HG03442 (cell line): ENCODE data around the gene ZNF662.
"Not testable (repeated sequence)": the region's sequence is repeated elsewhere in the genome, so short reads cannot be mapped to it uniquely, and the experiment has no call there.

ENCODE experiments used
- ATAC-seq: cut with Tn5 transposase; IDR thresholded peaks from one replicate; pipeline ENCODE4 v1.9.1; 2021; ENCODE audit warnings: mild to moderate bottlenecking, moderate library complexity; ENCODE audit not compliant: unreplicated experiment

Gene ZNF662

DNA sequence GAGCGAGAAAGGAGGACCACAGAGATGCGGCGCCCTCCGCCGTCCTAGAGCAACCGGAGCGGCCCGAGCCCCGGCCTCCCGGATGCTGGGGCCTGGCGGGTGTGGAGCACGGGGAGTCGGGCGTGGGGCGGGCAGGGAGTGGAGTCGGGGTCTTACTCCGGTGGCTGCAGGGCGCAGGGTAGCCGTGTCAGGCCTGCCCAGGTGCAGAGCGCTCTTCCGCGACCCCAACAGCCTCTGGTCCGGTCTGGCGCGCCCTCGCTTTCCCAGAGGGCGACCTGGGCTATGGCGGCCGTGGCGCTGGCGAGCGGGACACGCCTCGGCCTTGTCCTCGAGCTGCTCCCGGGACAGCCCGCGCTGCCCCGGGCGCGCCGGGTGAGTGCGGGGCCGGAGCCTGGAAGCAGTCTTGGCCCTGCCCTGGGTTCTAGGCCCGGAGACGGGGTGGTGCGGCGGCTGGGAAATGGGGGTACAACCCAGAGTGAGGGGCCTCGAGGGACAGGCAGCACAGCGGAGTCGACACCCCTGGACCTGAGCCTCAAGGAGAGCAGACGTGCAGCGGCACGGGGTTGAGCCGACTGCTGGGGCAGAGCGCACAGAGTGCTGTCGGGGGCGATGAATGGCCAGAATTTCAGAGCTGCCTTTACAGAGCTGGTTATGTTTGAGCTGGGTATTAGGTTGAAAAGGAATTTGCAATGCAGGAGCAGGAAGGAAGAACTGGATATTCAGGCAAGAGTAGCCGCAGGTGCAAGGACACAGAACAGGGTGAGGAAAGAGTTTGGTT, at the start of gene ZNF662:
Gene ZNF662 (plus strand): TSS at position 73 of the 778 bp plus-strand sequence. CDS start 1,973 bp downstream, outside the sequence.
- no peak for ATAC-seq

DNA sequence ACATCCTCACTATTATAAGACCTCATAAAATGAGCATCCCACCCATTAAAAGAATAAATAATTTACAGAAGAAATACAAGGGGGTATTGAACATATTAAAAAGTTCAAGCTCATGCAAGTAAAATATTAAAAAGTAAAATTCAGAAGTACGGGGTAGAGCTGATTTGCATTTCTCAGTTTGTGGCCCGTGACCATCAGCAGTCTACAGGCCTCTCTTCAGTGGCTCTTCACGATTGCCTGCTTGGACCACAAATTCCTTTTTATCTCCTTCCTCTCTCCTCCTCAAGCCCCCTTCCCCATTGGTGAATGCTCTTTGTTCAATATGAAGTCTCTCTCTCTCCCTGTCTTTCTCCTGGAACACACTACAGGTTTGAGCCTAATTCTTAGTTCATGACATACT, 49.4 kb upstream of the ZNF662 start:
- no peak for ATAC-seq

DNA sequence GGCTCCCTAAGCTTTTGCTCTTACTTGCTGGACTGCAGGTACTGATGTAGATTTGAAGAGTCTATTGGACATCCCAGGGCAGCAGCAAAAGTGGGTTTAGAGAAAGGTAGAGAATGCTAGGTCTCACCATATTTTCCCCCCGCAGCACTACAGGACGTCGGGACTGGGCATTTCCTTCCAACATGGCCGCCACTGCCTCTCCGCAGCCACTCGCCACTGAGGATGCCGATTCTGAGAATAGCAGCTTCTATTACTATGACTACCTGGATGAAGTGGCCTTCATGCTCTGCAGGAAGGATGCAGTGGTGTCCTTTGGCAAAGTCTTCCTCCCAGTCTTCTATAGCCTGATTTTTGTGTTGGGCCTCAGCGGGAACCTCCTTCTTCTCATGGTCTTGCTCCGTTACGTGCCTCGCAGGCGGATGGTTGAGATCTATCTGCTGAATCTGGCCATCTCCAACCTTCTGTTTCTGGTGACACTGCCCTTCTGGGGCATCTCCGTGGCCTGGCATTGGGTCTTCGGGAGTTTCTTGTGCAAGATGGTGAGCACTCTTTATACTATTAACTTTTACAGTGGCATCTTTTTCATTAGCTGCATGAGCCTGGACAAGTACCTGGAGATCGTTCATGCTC, 41.5 kb upstream of the ZNF662 start:
- ATAC-seq = no peak

DNA sequence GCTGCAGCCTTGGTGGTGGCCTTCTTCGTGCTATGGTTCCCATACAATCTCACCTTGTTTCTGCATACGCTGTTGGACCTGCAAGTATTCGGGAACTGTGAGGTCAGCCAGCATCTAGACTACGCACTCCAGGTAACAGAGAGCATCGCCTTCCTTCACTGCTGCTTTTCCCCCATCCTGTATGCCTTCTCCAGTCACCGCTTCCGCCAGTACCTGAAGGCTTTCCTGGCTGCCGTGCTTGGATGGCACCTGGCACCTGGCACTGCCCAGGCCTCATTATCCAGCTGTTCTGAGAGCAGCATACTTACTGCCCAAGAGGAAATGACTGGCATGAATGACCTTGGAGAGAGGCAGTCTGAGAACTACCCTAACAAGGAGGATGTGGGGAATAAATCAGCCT, 40.7 kb upstream of the ZNF662 start:
- ATAC-seq = no peak

DNA sequence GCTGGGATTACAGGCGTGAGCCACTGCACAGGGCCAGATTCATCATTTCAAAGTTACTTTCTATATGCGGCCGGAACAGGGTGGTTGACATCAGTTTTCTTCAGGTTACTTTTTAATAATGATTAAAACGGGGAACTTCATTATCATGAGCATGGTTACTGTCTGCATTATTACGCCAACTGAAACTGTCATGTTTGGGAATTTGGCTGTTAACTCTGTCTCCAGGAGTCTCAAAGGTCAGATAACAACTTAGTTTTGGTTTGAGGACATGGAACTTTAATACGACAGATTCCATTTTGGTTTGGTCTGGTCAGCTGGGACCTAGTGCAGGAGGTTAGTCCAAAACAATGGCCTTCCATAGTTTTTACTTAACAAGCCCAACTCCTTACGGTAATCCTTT, 38.8 kb upstream of the ZNF662 start:
- no peak for ATAC-seq

DNA sequence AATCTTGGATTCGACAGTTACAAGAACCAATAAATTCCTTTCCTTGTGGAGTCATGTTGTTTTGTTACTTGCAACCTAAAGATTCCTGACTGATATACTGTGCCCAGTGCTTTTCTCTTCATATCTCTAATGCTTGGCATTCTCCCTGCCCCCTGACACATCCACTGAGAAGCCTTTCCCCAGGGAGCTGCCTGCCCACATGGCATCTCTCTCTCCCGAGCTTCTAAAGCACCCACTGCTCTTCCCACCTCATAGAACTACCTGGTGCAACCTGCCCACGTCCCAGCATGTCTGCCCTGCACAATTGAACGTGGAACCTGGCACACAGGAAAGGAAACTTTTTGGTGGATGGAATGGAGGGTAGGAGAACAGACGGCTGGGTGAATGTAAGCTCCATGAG, 37.1 kb upstream of the ZNF662 start:
- ATAC-seq = no peak

DNA sequence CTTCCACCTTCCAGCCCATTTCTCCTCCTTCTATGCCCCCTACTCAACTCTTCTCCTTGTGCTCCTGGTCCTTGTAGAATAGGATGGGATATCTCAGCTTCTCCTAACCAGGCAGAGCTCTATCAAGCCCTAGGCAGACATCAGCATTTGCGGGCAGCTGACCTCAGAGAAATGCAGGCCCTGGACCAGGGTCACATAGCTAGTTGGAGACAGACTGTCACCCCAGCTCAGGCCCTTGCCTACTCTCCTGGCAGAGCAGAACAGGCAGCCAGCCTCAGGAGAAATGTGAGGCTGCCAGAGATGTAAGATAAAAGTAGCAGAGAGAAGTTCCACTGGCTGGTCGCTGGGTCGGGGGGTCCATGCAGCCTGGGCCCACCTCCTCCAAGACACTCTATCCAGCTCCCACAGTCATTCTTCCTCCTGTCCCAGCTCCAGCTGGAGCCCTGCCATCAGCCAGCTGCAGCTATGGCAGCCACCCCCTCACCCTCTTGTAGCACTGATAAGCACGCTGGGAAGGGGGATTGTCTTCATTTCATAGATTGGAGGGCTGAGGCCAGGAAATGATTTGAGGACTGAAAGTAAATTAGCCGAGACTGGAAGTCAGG, 34.2 kb upstream of the ZNF662 start:
- no peak for ATAC-seq

DNA sequence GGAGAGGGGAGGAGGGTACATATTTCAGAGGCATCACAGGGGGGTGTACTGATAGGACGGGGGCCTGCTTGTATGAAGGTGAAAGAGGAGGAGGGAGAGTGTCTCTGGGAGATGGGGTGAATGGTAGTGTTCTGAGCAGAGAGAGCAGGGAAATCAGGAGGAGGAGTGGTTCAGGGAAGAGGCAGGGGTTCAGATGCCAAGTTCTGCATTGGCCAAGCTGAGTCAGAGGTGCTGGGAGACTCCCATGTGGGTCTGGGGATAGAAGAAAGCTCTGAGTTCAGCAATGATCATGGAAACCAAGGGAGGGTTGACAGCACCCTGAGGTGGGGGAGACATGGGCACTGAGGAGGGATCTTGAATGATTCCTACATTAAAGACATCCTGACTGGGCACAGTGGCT, 33.2 kb upstream of the ZNF662 start:
- no peak for ATAC-seq

DNA sequence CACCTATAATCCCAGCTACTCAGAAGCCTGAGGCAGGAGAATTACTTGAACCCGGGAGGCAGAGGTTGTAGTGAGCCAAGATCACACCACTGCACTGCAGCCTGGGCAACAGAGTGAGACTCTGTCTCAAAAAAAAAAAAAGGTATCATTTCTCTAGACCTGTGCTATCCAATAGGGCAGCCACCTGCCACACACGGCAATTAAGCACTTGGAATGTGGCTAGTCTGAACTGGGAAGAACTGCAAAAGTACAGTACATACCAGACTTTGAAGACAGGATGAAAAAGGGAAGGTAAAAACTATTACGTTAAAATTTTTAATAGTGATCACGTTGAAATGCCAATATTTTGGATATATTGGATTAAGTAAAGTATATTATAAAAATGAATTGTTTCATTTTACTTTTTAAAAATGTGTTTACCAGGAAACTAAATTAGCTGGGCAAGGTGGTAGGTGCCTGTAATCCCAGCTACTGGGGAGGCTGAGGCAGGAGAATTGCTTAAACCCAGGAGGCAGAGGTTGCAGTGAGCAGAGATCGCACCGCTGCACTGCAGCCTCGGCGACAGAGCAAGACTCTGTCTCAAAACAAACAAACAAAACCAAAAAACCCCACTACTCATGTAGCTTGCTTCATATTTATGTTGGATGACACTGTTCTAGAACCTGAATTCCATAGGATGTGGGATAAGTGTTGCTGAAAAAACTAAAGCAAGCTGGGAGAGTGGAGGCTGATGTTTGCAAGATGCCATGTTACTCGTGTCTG, 32.5 kb upstream of the ZNF662 start:
- ATAC-seq = no peak

DNA sequence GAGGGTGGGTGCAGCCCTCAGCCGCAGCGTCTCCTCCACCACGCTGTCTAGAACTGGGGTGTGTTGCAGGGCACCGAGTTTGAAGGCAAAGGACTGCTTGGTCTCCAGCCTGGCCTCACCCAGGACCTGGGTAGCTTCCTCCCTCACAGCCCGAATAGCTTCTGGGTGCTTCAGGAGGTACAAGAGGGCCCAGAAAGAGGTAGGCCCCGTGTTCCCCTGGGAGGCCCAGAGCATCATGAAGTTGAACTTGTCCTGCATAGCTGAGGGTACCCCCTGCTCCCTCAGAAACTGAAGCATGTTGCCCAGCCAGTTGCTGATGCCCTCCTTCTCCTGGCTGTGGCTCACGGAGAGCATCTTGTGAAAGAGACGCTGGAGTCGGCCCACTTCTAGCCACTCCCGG, 31.2 kb upstream of the ZNF662 start:
- no peak for ATAC-seq

DNA sequence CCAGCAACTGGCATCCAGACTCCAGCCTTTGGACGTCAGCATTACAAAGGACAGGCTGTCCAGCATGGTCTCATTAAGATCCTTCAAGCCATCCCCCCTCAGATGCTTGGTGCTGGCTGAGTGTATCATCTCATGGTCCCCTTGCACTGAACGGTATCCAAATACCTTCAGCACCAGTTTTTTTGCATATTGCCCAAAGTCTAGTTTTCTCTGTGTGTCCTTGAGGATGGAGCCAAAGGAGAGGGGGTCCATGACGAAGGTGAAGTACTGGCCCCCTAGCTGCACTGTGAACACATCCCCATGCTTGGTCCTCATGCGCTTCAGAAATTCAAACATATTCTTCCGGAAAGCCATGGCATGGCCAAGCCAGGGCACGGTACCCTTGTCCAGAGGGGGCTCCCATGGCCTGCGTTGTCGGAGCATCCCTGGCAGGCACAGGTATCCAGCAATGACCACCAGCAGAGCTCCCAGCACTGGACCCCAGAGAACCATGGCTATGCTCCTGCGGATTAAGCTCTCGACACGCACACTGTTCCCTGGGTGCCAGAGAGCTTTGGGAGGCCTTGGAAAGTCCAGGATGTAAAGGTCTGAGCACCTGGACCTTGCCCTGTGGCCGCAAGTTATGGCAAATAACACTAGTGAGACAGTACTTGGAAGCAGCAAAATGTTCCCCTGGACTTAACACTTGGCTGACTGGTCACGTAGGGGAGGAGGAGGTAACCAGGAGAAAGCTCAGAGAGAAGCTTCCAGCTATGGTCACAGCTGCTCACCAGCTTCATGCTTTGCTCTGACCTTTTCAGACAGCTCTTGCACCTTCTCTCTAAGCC, 30.4 kb upstream of the ZNF662 start, which contains the start of gene CYP8B1:
Gene CYP8B1 (minus strand): TSS at position 555 of the 827 bp plus-strand sequence. CDS start 63 bp downstream, at position 492.
- ATAC-seq = no peak

DNA sequence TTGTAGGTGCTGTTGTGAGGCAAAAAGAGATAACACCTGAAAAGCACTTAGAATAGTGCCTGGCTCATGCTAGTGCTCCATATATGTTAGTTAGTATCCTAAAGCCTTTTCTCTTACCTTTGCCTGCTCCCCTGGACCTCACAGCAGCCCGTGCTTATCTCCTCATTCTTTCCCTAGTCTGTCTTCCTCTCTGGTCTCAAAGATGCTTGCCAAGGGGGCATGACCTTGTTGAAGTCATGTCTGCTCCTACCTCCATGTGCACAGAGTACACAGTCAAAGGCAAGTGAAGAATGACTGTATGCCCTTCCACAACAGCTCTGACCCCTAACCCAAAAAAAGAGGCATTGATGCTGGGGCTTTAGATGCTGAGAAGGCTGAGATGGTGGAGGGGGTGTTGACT, 29.5 kb upstream of the ZNF662 start:
- no peak for ATAC-seq

DNA sequence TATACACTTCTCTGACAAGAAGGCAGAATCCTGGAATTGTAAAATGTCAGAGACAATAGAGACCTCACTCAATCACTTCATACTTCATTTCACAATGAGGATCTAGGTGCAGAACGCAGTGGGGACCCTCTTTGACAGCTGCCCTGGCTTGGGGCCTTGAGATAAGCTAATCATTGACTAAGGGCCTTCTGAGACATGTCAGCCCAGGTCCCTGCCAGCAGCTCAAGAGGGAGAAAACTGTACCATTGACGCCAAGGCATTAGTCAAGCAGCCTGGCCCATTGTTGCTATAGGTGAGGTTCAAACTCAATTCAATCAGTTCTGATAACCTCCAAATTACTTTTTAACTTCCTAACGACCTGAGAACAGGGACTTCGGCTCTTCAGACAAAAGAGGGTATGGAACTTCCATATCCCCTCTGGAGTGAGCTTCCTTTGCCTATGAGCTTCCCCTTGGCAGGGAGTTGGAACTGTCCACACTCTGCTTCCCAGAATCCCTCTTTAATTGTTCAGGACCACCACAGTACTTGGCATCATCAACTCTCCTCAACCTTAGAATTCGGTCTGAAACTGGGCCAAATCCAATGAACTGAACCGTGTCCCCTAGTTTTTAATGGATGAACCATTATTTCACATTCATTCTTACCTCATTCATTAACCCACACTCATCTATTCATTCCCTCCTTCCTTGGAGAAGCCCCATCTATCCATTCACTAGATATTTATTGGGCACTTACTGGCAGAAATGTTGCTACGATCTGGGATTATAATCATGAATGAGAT, 28.8 kb upstream of the ZNF662 start:
- no peak for ATAC-seq

DNA sequence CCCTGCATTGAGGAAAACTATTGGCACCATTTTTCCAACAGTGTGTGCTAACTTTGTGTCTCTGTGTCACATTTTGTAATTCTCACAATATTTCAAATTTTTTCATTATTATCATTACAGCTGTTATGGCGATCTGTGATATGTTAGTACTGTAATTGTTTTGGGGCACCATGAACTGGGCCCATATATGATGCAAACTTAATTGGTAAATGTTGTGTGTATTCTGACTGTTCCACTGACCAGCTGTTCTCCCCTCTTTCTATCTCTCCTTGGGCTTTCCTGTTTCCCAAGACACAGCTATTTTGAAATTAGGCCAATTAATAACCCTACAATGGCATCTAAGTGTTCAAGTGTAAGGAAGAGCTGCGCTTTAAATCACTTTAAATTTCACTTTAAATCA, 28.1 kb upstream of the ZNF662 start:
- no peak for ATAC-seq

DNA sequence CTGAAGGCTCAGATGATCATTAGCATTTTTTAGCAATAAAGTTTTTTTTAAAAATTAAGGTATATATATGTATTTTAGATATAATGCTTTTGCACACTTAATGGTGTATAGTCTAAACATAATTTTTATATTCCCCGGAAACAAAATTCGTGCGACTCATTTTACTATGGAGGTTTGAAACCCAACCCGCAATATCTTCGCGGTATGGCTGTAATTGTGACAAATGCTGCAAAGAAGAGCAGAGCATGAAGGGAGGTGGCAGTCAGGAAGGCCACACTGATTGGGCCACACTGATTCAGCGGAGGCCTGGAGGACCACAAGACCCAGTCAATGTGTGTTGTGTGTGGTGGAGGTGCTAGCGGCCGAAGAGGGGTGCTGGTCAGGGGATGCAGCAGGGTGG, 25.8 kb upstream of the ZNF662 start:
- no peak for ATAC-seq

DNA sequence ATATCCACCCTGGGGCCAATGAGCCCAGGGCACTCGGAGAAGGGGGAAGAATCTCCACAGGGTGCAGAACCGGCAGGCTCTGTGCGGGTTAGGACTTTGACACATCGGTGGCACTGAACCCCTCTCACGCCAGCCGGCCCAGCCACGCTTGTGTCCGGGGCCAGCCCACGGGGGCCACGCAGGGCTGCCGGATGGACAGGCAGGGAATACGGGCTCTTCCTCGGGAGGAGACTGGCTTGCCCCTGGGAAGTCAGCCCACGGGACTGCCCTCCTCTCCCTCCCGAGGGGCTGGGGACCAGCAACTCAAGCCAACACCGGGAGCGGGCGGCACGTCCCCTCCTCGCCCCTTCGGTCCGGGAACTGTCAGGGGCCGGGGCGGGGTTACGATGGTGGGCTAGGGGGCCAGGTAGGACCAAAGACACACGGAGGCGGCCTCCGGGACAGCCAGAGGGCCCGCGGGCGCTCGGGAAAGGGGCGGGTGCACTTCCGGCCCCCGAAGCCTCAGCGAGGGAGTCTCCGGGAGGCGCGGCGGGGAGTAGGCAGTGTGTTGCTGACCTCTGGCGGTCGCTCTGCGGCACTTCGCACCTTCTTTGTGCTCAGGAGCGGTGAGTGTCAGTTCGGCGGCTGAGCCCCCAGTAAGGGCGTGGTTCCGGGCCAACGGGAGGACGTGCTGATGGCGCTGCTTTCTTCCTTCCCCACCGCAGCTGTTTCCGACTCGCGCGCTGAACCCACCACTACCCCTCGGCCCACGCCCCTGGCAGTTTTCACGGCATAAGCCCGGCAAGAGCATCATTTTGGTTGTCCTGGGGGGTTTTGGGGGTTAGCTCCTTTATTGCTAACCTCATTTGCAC, 25.1 kb upstream of the ZNF662 start:
- peak; percentile 98 for ATAC-seq

DNA sequence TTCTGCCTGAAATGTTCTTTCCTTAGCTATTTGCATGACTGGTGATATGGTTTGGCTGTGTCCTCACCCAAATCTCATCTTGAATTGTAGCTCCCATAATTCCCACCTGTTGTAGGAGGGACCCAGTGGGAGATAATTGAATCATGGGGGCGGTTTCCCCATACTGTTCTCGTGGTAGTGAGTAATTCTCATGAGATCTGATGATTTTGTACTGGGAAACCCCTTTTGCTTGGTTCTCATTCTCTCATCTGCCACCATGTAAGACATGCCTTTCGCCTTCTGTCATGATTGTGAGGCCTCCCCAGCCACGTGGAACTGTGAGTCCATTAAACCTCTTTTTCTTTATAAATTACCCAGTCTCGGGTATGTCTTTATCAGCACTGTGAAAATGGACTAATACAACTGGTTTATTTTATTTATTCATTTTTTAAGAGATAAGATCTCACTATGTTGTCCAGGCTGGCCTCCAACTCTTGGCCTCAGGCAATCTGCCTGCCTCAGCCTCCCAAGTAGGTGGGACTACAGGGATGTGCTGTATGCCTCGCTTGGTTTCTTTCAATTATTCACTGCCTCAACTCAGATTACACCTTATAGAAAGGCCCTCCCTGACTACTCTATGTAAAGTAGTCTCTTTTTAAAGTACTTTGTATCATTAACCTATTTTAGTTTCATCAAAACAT, 22.6 kb upstream of the ZNF662 start:
- not testable (repeated sequence) for ATAC-seq

DNA sequence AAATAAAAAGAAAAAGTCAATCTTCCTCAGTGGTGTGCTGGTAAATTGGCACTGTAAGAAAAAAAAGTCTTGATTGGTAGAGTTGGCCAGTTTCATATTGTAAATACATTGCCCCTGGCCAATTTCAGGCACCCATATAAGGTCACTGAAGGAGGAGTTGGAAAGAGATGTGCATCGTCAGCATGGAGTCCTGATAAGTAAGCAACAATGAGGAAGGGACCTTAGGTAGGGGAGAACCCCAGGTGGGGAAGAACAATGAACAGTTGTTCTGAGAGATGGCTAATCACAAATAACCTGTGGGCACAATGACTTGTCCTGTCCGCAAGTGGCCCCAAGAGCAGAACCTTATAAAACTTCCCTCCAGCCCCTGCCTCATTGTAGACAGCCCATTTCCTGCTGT, 21.6 kb upstream of the ZNF662 start:
- ATAC-seq = no peak
